Posterior vena cava (tissue), 2 donors: Measurements from ENCODE around the gene BCAS3. TPM values are rescaled to one million over a fixed set of nuclear protein-coding genes. Genes with fewer than 3 reads are reported as not detected.

ENCODE experiments used
- DNase-seq: peaks from one replicate; pipeline ENCODE4 v3.0.0-alpha.2; 2020; ENCODE audit warnings: low spot score
- intact Hi-C, 2 donors: fragments of 100-400 bp; cut with DNase I; formaldehyde crosslinking; loops; one replicate each; pipeline versions ENCODE4 v1.14.1 to v1.14.2; 2022 to 2023
- total RNA-seq, 2 donors: library from RNA; stranded (reverse); fragmentation: NEBNext Ultra II Directional; extraction: Animal tissue kit (Norgen Biotek cat#: 25700); gene quantifications; one replicate each; pipeline ENCODE4 v1.2.1, GENCODE V29; 2021
- donor health status: DM: yes; HTN: yes; CAD: no.
- donor health status: DM: yes; HTN: yes; CAD: no.

Gene BCAS3
- total RNA-seq, 2 donors from 2014 or later = 22.5 to 23.6 TPM

DNA sequence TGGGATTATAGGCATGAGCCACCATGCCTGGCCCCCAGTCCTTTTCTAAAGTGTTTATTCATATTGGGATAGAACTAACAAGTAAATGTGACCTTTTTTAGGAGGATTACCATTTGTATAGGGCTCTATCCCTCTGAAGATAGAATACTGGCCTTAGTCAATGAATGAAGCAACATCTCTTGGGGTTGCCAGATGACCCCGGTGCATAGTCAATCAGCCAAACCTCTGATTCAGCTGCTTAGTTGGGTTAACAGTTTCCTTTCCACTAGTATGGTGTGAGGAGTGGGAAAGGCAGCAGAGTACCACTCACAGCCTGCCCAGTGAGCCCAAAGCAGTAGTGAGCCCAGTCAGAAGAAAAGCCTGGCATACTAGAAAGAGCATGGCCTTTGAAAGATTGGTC, 627.4 kb downstream of the BCAS3 start:
- DNase-seq = no peak
- intact Hi-C loops = no loop called here

DNA sequence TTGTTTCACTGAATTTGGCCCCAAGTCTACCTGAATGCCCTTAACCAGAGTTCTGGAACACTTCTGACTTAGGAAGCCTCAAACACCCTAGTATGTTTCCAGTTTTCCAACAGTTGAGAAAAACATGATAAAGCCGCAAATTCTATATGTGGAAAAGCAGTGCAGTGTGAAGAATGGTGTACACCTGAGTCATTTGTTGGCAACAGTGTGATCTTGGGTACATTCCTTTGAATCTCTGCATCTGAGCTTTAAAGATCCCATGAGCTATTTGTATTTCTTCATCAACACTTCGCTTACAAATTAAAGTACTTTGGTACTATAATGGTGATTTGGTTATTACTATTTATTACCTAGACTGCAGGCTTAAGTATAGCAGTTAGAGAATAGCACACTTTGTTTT, 628.4 kb downstream of the BCAS3 start:
- DNase-seq = no peak
- intact Hi-C loops = no loop called here

DNA sequence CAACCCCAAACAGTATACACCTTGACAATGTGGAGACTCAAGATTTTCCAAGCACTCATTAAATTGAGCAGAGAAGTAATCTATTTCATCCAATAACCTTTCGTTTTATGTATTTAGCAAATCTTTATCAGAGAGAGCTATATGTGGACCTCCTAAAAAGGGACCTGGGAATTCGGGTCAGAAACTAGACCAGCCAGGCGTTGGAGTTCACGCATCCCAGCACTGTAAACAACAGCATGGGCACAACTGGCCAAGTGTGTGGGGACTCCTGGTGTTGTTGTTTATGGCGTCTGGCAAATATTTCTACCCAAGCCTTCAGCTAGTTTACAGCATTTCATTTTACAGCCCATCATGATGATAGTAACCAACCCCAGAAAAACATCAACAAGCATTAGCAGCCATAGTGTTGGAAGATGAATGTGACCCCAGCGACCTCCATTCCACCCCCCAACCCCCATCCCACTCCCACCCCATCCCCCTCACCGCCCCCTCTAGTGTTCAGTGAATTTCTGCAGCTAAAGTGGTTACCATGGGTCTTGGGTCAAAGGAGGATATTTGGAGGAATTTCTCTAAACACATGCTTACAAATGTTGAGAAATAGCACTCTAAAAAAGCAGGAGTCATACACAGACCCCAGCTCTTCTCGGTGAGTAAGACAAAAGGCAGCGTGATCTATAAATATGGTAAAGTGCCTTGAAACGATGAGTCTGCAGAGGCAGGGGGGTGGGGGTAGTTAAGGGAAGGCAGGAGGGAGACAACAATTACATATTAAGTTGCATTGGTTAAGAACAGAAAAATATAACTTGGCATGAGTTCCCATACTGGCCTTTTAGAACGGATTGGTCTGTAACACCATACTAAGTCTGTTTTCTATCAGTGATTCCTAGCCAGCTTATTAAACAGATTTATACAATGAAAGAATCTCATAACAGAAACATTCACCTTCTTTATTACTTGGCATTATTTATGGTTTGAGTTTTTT, 630.5 kb downstream of the BCAS3 start:
- intact Hi-C loops = no loop called here
- no peak for DNase-seq

DNA sequence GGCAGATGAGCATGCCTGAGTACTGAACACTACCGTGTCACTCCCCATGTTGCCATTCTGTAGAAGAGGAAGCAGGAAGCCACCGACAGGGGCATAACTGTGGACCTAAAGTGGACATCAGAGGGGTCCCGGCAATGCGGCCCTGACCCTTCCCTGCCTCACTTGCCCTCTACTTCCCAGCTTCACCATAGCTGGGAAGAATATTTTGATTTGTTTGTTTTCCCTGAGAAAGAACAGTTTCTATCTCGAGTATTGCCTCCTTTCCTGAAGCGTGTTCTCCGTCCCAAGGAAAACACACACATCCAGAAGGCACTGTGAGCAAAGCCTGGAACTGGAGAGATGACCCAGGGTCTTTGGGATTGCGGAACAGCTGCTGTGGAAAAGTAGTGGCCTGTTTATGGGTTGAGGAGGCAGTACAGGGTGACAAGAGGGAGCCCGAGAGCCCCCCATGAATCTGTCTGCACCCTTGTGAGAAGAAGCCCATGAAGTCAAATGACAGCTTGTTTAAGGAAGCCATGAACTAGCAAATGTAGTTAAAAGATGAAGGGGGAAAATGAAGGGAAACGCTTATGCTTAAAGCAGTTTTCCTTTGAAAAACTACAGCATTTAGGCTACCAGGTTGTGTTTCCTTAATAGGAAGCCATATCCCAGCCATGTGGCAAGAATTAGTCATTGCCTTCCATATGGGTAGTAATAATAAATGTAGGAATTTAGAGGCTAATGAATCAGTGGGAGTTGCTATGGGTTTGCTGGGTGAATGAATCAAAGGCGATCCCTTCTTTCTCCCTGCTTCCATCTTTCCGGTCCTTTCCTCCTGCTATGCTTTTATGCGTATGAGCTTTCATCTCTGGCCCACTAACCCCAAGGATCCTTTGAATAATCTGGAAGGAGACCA, 632.0 kb downstream of the BCAS3 start:
- no peak for DNase-seq
- intact Hi-C loops = no loop called here

DNA sequence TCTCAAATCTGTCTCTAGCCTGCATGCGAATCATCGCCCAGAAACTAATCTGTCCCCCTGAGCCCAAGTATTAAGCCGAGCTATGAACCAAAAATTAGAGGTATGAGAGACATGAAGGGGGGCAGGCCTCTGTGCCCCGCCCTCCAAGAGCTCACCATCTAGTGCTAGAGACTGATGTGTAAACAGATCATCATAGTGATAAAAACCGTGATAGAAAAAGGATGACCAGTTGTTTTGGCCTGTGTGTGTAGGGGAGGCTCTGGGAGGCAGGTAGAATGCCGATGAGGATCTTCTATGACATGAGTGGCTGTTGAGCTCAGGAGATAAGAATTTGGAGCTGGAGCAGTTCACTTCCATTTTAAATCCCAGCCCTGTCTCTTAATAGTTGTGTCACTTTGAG, 632.9 kb downstream of the BCAS3 start:
- intact Hi-C loops = no loop called here
- no peak for DNase-seq

DNA sequence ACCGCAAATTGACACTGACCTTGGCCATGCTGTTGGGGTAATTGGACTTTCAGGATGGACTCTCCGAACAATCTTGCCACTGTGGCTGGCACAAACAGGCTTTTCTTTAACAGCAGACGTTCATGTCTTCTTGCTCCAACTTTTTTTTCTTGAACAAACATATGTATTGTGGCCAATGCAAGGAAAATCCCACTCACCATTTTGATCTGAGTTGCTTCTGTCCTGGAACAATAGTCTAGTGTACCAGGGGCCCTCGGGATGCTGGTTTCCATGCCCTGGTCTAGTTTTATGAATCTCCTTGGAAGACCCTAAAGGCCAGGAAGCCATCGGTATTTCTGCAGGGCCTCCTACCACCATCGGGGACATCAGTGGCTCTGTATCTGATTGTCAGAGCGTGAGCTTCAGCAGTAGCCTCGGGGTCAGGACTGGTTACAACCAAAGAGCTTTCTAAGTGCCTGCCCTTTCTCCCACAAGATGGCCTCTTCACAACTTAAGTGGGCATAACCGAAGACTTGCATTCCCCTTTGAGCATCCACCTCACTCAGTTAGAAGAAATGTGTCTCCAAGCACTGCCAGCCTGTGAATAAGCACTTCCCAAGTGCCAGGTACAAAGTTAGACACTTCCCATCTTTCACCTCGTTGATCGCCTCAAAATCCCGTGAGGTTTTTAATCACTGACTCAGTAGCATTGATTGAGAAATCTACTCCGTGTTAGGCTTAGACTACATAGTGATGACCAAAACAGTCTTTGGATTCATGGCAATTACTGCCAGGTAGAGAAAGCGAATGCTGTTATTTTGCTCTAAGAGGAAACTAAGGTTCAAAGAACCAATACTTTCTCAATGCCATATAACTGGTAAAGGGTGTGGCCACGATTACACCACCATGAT, 635.0 kb downstream of the BCAS3 start:
- intact Hi-C loops = no loop called here
- DNase-seq = no peak

DNA sequence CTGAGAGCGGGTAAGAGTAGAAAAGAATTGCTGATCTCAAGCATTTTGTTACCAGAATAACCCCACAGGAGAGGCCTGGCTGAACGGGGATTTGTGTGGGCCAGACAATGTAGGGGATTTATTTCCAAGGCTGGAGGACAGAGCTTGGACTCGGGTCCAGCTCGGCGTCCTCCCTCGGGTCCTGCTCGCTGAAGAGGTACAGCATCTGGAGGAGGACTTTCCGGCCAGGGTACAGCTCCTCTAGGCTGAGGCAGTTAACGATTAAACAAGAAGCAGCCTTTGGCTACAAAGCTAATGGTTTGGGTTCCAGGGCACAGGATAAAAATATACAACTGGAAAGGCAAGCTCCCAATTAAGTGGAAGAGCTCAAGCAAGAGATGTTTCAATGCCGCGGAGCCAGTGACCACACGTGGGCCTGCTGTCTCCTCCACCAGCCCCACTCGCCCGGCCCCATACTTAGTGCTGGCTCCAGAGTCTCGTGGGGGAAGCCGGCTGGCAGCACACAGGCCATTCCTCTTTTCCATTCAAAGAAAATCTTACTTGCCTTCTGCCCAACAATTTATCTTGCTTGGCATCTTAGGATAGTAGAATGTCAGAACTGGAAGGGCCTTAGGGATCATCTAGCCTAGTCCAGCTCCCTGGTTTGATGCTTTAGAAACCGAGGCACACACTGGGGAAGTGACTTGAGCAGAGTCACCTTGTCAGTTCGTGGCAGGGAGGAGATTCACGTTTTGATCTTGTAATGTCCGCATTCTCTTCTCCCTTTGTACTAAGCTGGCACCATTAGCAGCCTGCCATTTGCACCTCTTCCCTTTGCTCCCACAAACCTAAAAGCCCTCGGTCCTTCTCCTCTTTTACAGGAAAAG, 636.0 kb downstream of the BCAS3 start:
- intact Hi-C loops = no loop called here
- no peak for DNase-seq

DNA sequence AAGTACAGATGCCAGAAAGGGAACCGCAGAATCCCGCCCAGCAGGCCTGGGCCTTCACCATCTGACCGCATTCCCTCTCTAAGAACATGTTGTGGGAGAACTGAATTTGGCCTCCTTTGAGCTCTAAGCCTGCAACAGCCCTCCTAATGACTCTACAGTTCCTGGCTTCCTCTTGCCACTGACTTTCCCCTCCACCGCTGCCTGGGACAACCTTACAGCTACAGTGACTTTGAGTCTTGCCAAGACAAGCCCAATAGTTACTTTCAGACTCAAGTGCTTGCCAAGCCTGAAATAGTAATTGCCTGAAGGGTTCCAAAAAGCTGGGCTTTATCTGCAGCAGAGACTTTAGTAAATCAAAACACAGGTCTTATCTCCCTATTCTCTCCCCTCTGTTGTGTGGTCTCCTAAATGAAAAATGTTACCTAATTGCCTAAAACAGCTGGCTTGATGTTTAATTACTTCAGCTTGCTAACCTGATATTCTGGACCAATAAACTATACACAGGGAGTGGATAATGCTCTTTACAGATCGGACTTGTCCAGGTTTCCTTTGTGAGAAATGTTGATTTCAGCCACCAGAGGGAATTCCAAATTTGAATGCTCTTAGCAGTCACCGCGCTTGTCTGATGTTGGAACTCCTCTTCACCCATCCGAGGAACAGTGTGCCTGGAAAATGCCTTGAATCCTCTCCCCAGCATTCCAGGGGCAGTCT, 636.9 kb downstream of the BCAS3 start:
- intact Hi-C loops = no loop called here
- DNase-seq = no peak

DNA sequence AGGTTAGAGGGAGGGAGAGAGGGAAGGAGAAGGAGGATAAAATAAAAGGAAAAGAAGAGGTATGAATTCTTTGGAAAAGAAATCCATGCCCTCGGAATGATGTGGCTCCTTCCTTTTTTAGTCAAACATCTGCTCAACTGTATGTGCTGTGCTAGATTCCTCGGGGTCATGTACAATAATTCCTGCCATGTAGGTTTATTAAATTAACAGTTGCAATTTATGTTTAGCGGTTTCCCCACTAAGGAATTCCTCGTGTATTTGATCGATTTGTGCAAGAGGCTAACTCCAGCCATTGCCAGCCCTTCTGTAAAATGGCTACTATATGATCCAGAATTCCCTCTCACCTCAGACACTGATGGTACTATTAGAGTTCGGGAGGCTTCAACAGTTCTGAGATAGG, 639.0 kb downstream of the BCAS3 start:
- DNase-seq = no peak
- intact Hi-C loops = no loop called here

DNA sequence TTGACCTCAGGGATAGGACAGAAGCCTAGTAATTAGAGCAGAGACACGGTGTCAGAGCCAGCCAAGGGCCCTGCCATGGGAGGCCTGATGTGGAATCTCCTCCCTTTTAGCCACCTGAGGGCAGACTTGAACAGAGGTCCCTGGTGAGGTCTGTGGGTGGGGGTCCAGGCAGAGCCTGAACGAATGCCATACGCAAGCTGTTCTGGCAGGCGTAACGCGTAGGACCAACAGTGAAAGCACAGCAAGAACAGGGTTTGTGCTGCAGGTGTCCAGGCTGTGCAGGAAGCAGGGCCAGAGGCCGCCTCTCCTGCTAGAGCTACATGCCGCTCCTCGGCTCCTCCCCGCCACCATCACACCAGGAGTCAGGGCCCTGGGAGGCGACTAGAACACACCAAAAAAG, 640.1 kb downstream of the BCAS3 start:
- intact Hi-C loops = no loop called here

DNA sequence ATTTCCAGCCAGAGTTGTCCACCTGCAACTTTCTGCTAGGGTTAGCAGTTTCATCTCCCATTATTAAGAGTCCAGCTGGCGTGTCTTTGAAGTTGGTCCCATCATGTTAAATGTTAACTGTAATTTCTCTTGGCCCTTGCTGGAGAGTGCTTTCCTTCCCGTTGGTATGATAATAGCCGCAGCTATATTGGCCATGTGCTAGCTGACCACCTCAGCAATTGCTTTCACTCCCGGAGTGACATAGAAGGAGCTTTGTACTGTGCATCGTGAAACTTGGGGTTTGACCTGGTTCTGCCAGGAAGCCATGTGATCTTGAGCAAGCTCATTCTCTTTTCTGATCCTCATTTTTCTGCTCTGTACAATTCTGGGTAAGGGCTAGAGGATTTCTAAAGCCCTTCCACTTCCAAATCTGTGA, 641.0 kb downstream of the BCAS3 start:
- DNase-seq = no peak
- intact Hi-C loops = no loop called here

More for the DNA sequence above, 640.1 kb downstream of the BCAS3 start:
- DNase-seq = no peak

DNA sequence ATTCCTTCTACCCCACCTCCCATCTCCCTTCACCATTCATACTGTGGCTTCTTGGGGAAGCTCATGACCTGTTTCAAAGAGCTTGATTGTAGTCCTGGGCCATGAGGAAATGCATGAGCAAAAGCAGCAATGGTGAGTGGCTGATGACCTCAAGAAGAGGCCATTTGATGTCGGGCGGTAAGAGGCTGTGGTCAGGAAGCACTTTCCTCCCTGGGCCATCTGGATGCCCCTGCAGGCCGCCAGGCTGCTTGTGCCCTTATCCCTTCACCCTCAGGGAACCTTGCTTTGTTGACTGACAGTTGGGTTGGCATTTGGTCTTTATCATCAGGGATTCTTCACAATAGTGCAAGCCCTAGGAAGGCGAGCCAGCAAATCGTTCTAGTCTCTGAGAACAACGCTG, 643.7 kb downstream of the BCAS3 start:
- intact Hi-C loops = no loop called here
- no peak for DNase-seq

DNA sequence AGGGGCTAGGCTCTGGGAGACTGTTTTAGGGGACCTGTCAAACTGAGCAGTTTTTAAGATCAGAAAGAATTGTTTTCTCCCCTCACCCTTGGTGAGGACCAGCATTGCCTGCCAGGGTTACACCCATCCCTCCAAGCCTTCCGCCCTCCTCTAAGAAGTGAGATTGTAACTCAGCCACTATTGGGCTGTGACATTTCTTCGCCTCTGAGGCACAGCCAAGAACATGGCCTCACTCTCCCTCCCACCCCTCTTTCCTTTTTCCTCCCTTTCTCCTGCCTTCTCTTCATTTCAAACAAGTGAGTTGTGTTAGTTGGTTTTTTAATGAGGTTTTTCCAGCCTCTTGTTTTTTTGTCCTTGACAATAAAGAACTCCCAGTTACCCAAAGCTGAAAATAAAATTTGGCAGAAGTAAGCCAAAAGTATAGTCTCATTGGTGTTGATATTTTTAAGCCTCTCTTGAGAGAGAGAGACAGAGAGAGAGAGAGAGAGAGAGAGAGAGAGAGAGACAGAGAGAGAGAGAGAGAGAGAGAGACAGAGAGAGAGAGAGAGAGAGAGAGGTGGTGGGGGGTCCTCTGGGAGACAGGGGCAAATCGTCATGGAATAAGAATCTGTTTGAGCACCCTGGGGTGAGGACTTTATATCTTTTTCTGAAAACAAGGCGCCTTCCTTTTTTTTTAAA, 644.8 kb downstream of the BCAS3 start:
- intact Hi-C loops = no loop called here
- DNase-seq = no peak

DNA sequence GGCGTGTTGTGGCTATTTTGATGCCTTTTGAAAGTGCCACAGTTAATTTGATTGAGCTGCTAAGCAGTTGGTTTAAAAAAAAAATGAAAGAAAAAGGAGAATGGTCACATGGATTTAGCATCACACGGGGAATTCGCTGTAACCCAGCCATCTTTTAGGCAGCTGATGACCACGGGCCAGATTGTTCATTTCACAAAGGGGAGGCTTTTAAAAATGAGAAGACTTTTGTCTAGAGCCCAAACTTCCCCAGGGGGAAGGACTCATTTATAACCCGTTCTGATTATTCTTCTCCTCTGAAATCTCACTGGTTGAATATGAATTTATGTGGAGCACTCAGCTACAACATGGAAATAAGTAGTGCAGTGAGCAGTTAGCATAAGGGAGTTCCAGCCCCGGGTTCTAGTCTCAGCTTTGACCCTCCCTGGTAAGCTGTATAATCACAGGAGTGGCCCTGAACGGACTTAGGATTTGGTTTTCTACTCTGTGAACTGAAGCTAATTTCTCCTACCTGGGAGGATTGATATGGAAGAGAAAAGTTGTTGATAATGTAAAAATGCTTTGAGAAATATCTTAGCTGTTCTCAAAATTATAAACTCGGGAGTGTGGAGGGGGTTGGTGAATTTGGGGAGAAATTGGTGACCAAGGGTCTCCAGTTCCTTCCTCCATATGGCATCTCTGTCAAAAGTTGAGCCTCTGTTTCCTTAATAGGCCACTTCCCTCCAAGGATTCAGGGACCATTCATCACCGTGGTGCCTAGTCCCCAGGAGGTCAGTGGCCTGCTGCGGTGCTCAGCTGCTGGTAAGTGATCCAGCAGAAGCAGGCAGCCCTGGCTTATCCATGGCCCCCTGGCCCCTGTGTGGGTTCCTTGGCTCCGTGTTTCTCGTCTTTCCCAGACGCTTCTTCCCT, 645.6 kb downstream of the BCAS3 start:
- intact Hi-C loops = no loop called here
- DNase-seq = no peak

DNA sequence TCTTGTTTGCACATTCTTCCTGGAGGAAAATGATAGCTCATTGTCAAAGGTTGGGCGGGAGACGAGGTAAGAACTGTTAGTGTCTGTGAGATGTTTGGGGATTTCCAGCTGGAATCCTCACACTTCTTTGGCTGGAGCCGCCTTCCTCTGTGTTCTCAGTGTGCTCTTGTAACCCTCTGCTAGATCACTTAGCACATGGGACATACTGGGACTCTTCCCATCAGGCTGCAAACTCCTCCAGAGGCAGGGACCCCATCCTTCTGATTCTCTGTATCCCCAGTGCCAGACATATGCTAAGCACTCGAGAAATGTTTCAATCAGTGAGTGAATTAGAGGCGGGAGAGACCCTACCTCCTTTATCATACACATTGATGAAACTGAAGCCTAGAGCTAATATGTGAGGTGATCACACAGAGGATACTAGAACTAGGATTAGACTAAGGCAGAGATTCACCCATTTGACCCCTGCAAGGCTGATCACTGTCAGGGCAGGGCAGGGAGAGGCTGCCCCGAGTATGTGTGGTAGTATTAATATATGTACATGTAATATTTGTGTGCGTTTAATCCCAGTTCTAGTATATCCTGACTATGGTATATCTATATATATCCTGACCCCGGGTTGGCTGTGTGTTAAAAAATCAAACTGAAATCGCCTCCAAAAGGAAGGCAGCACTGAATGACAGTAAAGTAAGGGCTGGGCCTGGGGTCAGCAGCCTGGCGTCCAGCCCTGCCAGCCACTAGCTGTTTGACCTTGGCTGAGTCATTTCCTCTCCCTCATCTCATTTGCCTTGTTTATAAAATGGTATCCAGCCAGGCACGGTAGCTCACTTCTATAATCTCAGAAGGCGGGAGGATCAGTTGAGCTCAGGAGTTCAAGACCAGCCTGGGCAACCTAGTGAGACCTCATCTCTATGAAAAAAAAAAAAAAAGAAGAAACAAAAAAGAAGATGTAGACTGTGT, 646.5 kb downstream of the BCAS3 start:
- intact Hi-C loops = no loop called here
- no peak for DNase-seq
